GM12878 (cell line): ENCODE results near the gene NAA10. TPM values are rescaled to one million over a fixed set of nuclear protein-coding genes. Genes with fewer than 3 reads are reported as not detected.

ENCODE experiments used
- ATAC-seq: fragments of 200-7000 bp; cut with Tn5 transposase; 3 replicates; pipeline ENCODE4 v1.9.1; 2020; ENCODE audit warnings: mild to moderate bottlenecking, moderate library complexity
- BruUV-seq: library from RNA; stranded (reverse); fragments of 400-500 nt; replicated peaks from 2 replicates; lab custom pipeline; 2021; lab: Mats Ljungman, UMichigan
- CTCF ChIA-PET: fragments of 300-600 bp; sonication (Branson Sonifier 250); formaldehyde crosslinking; extraction: SDS; loops from one replicate; lab custom pipeline; 2021; ENCODE audit warnings: inconsistent platforms; lab: Yijun Ruan, JAX
- POLR2A ChIA-PET: fragments of 350-600 bp; formaldehyde crosslinking; extraction: SDS; loops from one replicate; lab custom pipeline; 2021; ENCODE audit warnings: inconsistent platforms; lab: Charles Lee
- RAD21 ChIA-PET: fragments of 300-600 bp; sonication (Branson Sonifier 250); formaldehyde crosslinking; loops from one replicate; lab custom pipeline; 2023; ENCODE audit warnings: antibody characterized with exemption; ENCODE audit not compliant: unreplicated experiment; lab: Charles Lee
- SMC1A ChIA-PET: fragments of 300-600 bp; sonication (Branson Sonifier 250); formaldehyde crosslinking; loops from one replicate; lab custom pipeline; 2023; ENCODE audit not compliant: unreplicated experiment, uncharacterized antibody; lab: Charles Lee
- DNase-seq: peaks from one replicate; pipeline ENCODE4 v3.0.0-alpha.2; 2011; ENCODE audit warnings: low read depth, low spot score
- FAIRE-seq: peaks from 3 replicates; lab custom pipeline; 2011; peaks lifted over from hg19 to GRCh38; lab: Jason Lieb, UNC
- H2AFZ ChIP-seq: 2 replicates; pipeline ENCODE4 v1.6.0; 2011; ENCODE audit warnings: low read depth, low read length, control low read depth; ENCODE audit not compliant: control insufficient read depth
- H3K27ac ChIP-seq: 2 replicates; pipeline ENCODE4 v1.5.1; 2011; ENCODE audit warnings: control low read depth; ENCODE audit not compliant: control insufficient read depth, insufficient read depth
- H3K27me3 ChIP-seq, 2 experiments: replicated peaks in 1 of 2; 2 replicates each; pipeline versions ENCODE4 v1.6.0 to v1.6.1; 2011; ENCODE audit warnings: low read length in 1 of 2; ENCODE audit not compliant: control insufficient read depth in 2 of 2, insufficient read depth in 2 of 2
- H3K36me3 ChIP-seq, 2 experiments: 2 replicates each; pipeline ENCODE4 v1.5.1; 2011; ENCODE audit warnings: low read length in 1 of 2; ENCODE audit not compliant: control insufficient read depth in 2 of 2, insufficient read depth in 2 of 2
- H3K4me1 ChIP-seq: 2 replicates; pipeline ENCODE4 v1.6.1; 2011; ENCODE audit warnings: mild to moderate bottlenecking, low read length, moderate library complexity, mixed read lengths; ENCODE audit not compliant: control insufficient read depth, insufficient read depth
- H3K4me2 ChIP-seq: 2 replicates; pipeline ENCODE4 v1.6.0; 2011; ENCODE audit warnings: control low read depth; ENCODE audit not compliant: control insufficient read depth, insufficient read depth
- H3K4me3 ChIP-seq: fragments of 200-600 bp; sonication (generic); 2 replicates; pipeline ENCODE4 v1.5.1; 2016
- H3K79me2 ChIP-seq: 2 replicates; pipeline ENCODE4 v1.6.0; 2011; ENCODE audit warnings: low read length; ENCODE audit not compliant: control insufficient read depth, insufficient read depth
- H3K9ac ChIP-seq: 2 replicates; pipeline ENCODE4 v1.8.0; 2011; ENCODE audit warnings: low read length, control low read depth, mixed read lengths; ENCODE audit not compliant: control insufficient read depth, insufficient read depth
- H3K9me3 ChIP-seq: replicated peaks from 3 replicates; pipeline ENCODE4 v1.5.1; 2011; ENCODE audit warnings: mild to moderate bottlenecking, low read length; ENCODE audit not compliant: control insufficient read depth, insufficient read depth
- H4K20me1 ChIP-seq: 2 replicates; pipeline ENCODE4 v1.6.0; 2011; ENCODE audit not compliant: control insufficient read depth, insufficient read depth
- ATF2 ChIP-seq: IDR thresholded peaks from 2 replicates; pipeline ENCODE4 v1.6.1; 2012; ENCODE audit warnings: low read length, inconsistent platforms
- CEBPB ChIP-seq, 2 experiments: fragments of 150-350 bp in 1 of 2; IDR thresholded peaks; 2 replicates each; pipeline ENCODE4 v1.6.1; 2012 to 2014; ENCODE audit warnings: low read depth in 2 of 2, low read length in 2 of 2, borderline replicate concordance in 1 of 2, inconsistent platforms in 1 of 2
- CREM ChIP-seq: IDR thresholded peaks from 2 replicates; pipeline ENCODE4 v1.6.1; 2014; ENCODE audit warnings: antibody characterized with exemption, low read depth
- DPF2 ChIP-seq: fragments of 450-650 bp; IDR thresholded peaks from 2 replicates; pipeline ENCODE4 v1.6.1; 2017; ENCODE audit warnings: mild to moderate bottlenecking
- EGR1 ChIP-seq, 2 experiments: IDR thresholded peaks; 1 replicate in 1 of 2; 2 replicates in 1 of 2; pipeline ENCODE4 v1.6.1; 2011 to 2012; ENCODE audit warnings: low read depth in 2 of 2, low read length in 2 of 2, borderline replicate concordance in 1 of 2, mild to moderate bottlenecking in 1 of 2, moderate library complexity in 1 of 2
- KAT2A ChIP-seq: conservative IDR thresholded peaks from 2 replicates; pipeline ENCODE4 v1.6.1; 2011; ENCODE audit warnings: low read depth, low read length; ENCODE audit not compliant: control insufficient read depth
- LARP7 ChIP-seq: fragments of 450-650 bp; IDR thresholded peaks from 2 replicates; pipeline ENCODE4 v1.6.1; 2017; ENCODE audit warnings: mild to moderate bottlenecking
- MTA3 ChIP-seq: IDR thresholded peaks from 2 replicates; pipeline ENCODE4 v1.6.1; 2012; ENCODE audit warnings: low read length, inconsistent platforms, borderline replicate concordance
- NR2F1 ChIP-seq: fragments of 450-650 bp; conservative IDR thresholded peaks from 2 replicates; pipeline ENCODE4 v1.6.1; 2017; ENCODE audit warnings: mild to moderate bottlenecking
- POLR2A ChIP-seq: IDR thresholded peaks from 2 replicates; pipeline ENCODE4 v1.6.1; 2011; ENCODE audit warnings: low read depth, mild to moderate bottlenecking, low read length
- SIX5 ChIP-seq: IDR thresholded peaks from 2 replicates; pipeline ENCODE4 v1.6.1; 2011; ENCODE audit warnings: mild to moderate bottlenecking, low read depth, low read length, moderate library complexity; ENCODE audit not compliant: severe bottlenecking
- STAT1 ChIP-seq: fragments of 450-650 bp; conservative IDR thresholded peaks from 2 replicates; pipeline ENCODE4 v1.6.1; 2014; ENCODE audit warnings: antibody characterized with exemption, mild to moderate bottlenecking
- TBL1XR1 ChIP-seq: IDR thresholded peaks from 2 replicates; pipeline ENCODE4 v1.6.1; 2012; ENCODE audit warnings: low read depth, low read length, improper control_type of control experiment
- ZBED1 ChIP-seq: IDR thresholded peaks from 2 replicates; pipeline ENCODE4 v1.6.1; 2016; ENCODE audit warnings: borderline replicate concordance
- ZZZ3 ChIP-seq: IDR thresholded peaks from 2 replicates; pipeline ENCODE4 v1.6.1; 2011; ENCODE audit warnings: low read depth; ENCODE audit not compliant: control insufficient read depth, insufficient read length
- WGBS: methylation state at CpG from one replicate; pipeline ENCODE4 v1.1.6; 2016; ENCODE audit warnings: low lambda C conversion rate; ENCODE audit not compliant: insufficient replicate concordance, insufficient coverage; ENCODE audit errors: missing lambda C conversion rate; 5-methylcytosine and 5-hydroxymethylcytosine counted together
- in situ Hi-C: fragments of 300-500 bp; cut with MboI; formaldehyde crosslinking; loops from 9 replicates; pipeline ENCODE4 v1.14.3; 2018; ENCODE audit warnings: mixed read lengths
- intact Hi-C: fragments of 100-400 bp; cut with micrococcal nuclease; formaldehyde crosslinking; loops from one replicate; pipeline ENCODE4 v1.14.2; 2022; ENCODE audit not compliant: unreplicated experiment
- polyA plus RNA-seq, 11 experiments: library from polyadenylated mRNA; depleted of rRNA in 4 of 11; unstranded in 6 of 11; stranded (reverse) in 5 of 11; fragments of >200 nt; fragmentation: Nextera tagmentation in 4 of 11; fragmentation: Illumina TruSeq in 1 of 11; extraction: Ambion mirVana in 4 of 11; extraction: Trizol in 1 of 11; gene quantifications; 1 replicate in 1 of 11; 2 replicates in 10 of 11; pipeline versions ENCODE4 v1.2.1 to v1.2.3, GENCODE V29; 2011 to 2016; ENCODE audit warnings: inconsistent platforms in 2 of 11, missing spikeins in 2 of 11, low read depth in 1 of 11
- total RNA-seq, 4 experiments: library from RNA; depleted of rRNA in 3 of 4; stranded (reverse); fragments of >200 nt in 3 of 4; fragmentation: Illumina TruSeq in 1 of 4; extraction: Trizol in 1 of 4; gene quantifications; 2 replicates each; pipeline versions ENCODE4 v1.2.1 to v1.2.3, GENCODE V29; 2013 to 2021
- TF ChIP-seq, protein P1 (sequence below): IDR thresholded peaks from 2 replicates; pipeline ENCODE4 v1.6.1; 2011; ENCODE audit warnings: borderline replicate concordance, low read depth, mild to moderate bottlenecking, moderate library complexity, low read length; ENCODE audit not compliant: insufficient read depth, poor library complexity, severe bottlenecking
- TF ChIP-seq, protein P2 (sequence below): fragments of 450-650 bp; IDR thresholded peaks from 2 replicates; pipeline ENCODE4 v1.6.1; 2018; ENCODE audit warnings: mild to moderate bottlenecking, low read depth, moderate library complexity; ENCODE audit not compliant: partially characterized antibody

Gene NAA10
- total and polyA plus RNA-seq, 10 of the 15 experiments (the other 5 are each of a cell fraction or from before 2014, with no cell fraction given): 7.9 to 212 (median 98.9) TPM

DNA sequence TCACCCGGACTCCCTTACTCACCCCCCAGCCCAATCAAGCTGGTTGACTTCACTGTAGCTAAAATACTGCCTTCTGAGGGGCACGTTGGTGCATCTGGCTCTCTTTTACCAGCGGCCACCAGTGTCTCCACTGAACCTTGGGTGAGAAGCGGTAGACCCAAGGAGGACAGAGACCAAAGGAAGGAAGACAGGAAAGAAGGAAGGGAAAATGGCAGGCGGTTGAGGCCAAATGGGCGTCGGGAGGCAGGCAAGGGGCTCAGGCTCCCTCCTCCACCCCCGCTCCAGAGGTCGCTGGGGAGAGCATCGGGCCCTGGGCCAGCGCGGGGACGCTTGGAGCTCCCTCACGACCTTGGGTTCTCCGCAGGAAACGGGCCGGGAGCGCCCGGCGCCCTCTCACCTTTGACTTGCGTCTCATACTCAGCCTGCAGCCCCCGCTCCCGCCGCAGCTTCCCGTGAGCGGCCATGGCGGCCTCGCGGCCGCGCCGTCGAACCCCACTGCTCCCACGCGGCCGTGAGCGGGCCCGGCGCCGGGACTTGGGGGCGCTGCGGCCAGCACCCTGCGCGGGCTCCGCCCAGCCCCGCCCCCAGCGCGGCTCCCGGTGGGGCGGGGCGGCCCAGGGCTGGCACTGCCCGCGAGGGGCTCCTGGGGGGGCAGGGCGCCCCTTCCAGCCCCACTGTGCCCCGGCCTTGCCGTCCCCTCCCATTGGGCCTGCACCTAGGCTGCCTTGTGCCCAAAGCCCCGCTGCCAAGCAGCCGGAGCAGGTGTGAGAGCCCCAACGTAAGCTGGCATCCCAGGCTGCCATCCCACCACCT is 8.9 kb downstream of the NAA10 start, which contains the start of gene ARHGAP4:
ARHGAP4 (minus strand) TSS at position 526 of the 813 bp plus-strand sequence; CDS start at position 464, 62 bp downstream.
- intact Hi-C loops (loop anchor here (2.0 to 5.0 kb wide), 4 partner anchors 45 to 446 kb away; partner anchors contain the start of genes ABCD1, BCAP31, FLNA and HCFC1), in situ Hi-C loops (loop anchor here (10.0 kb wide), 1 partner anchor 59 kb away; no protein-coding TSS in a partner anchor)
- 27% methylated on average over 40 of the region's 59 CpGs for WGBS
- H3K36me3 ChIP-seq: peaks cover 0 to 2% of the 10 kb centered on the region in 2 experiments; a peak in 2 of 4 replicates
- no peaks in the 10 kb centered on the region; the same call in 2 of the 3 replicates for H3K9me3 ChIP-seq
- TSS peak; percentile 98 for BruUV-seq
- ChIA-PET POLR2A (interaction anchor here (0.7 to 5.8 kb wide), 19 partner anchors 8 to 200 kb away, joined by 3 to 68 read pairs (median 4); partner anchors contain the start of genes HCFC1, IDH3G, IRAK1 and NAA10), SMC1A (interaction anchor here (0.7 to 5.5 kb wide), 7 partner anchors 8 to 343 kb away, joined by 3 to 61 read pairs (median 4); partner anchors contain the start of genes IDH3G and SSR4), RAD21 (interaction anchor here (1.0 to 6.2 kb wide), 15 partner anchors 9 to 239 kb away, joined by 3 to 59 read pairs (median 5); partner anchors contain the start of genes HCFC1, IDH3G, NAA10 and RENBP), CTCF (interaction anchor here (1.0 to 8.7 kb wide), 11 partner anchors 11 to 163 kb away, joined by 3 to 172 read pairs (median 4); partner anchors contain the start of genes NAA10 and RENBP)
- no peak for DNase-seq
- FAIRE-seq: no peak
- no peaks in the 10 kb centered on the region for H3K27me3 ChIP-seq
- peak within 1 kb of the TSS; percentile 97 for H3K9ac ChIP-seq
- ATAC-seq: peak; percentile 31
- H3K4me2 ChIP-seq: peak within 1 kb of the TSS; percentile 93
- peak within 1 kb of the TSS; percentile 74 for H3K4me3 ChIP-seq
- H2AFZ ChIP-seq: peak within 1 kb of the TSS; percentile 17; the same call in 1 of the 2 replicates
- H3K79me2 ChIP-seq: peaks cover 39% of the 10 kb centered on the region
- no peaks in the 10 kb centered on the region for H4K20me1 ChIP-seq
- H3K27ac ChIP-seq: peak within 1 kb of the TSS; percentile 98
- H3K4me1 ChIP-seq: peaks cover 9% of the 10 kb centered on the region; the same call in 1 of the 2 replicates
- TF ChIP-seq DPF2 (peak; percentile 62; the same call in 1 of the 2 replicates), ZBED1 (peak; percentile 83), CREM (peak; percentile 53), MTA3 (no peak), KAT2A (no peak), NR2F1 (peak; percentile 55; the same call in 1 of the 2 replicates), STAT1 (no peak), CEBPB (IDR thresholded peaks at IDR 0.05; ENCODE audit: borderline replicate concordance in 1 of 2, low read depth in 2 of 2, low read length in 2 of 2) (no peak), EGR1 (IDR thresholded peaks at IDR 0.05; ENCODE audit: borderline replicate concordance in 1 of 2, low read depth in 2 of 2, low read length in 2 of 2) (peak in 1 of 2 experiments; percentile 29; a peak in 1 of 3 replicates), ZZZ3 (no peak), TBL1XR1 (no peak), POLR2A (peak; percentile 71), SIX5 (no peak), ATF2 (no peak), LARP7 (0 out of 2 replicates have a peak, but pooled peaks have one; percentile 88)
- TF ChIP-seq, protein P1, sequence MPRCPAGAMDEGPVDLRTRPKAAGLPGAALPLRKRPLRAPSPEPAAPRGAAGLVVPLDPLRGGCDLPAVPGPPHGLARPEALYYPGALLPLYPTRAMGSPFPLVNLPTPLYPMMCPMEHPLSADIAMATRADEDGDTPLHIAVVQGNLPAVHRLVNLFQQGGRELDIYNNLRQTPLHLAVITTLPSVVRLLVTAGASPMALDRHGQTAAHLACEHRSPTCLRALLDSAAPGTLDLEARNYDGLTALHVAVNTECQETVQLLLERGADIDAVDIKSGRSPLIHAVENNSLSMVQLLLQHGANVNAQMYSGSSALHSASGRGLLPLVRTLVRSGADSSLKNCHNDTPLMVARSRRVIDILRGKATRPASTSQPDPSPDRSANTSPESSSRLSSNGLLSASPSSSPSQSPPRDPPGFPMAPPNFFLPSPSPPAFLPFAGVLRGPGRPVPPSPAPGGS: no peak
- TF ChIP-seq, protein P2, sequence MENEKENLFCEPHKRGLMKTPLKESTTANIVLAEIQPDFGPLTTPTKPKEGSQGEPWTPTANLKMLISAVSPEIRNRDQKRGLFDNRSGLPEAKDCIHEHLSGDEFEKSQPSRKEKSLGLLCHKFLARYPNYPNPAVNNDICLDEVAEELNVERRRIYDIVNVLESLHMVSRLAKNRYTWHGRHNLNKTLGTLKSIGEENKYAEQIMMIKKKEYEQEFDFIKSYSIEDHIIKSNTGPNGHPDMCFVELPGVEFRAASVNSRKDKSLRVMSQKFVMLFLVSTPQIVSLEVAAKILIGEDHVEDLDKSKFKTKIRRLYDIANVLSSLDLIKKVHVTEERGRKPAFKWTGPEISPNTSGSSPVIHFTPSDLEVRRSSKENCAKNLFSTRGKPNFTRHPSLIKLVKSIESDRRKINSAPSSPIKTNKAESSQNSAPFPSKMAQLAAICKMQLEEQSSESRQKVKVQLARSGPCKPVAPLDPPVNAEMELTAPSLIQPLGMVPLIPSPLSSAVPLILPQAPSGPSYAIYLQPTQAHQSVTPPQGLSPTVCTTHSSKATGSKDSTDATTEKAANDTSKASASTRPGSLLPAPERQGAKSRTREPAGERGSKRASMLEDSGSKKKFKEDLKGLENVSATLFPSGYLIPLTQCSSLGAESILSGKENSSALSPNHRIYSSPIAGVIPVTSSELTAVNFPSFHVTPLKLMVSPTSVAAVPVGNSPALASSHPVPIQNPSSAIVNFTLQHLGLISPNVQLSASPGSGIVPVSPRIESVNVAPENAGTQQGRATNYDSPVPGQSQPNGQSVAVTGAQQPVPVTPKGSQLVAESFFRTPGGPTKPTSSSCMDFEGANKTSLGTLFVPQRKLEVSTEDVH: no peak
